Stimulated activated naive CD4-positive, alpha-beta T cell (primary cell): Measurements from ENCODE around the gene COA6.
"Not testable (repeated sequence)": the region's sequence is repeated elsewhere in the genome, so short reads cannot be mapped to it uniquely, and the experiment has no call there.

Experiments used
- DNase-seq, 6 experiments: peaks; one replicate each; lab custom pipeline; 2025; lab: John Stamatoyannopoulos, UW

COA6 gene

GRCh38 chr1:234369784-234370183 is 3.5 kb upstream of the COA6 start:
- DNase-seq = no peak

GRCh38 chr1:234371414-234371813 is 1.8 kb upstream of the COA6 start:
- no peak for DNase-seq

- no peak for DNase-seq
Measured at GRCh38 chr1:234372011-234372757, 1.1 kb upstream of the COA6 start.

- DNase-seq = no peak
Measured at GRCh38 chr1:234373959-234374254, 651 bp downstream of the COA6 start.

- no peak for DNase-seq
Measured at GRCh38 chr1:234375672-234376071, 2.4 kb downstream of the COA6 start.

GRCh38 chr1:234379591-234380109 is 6.4 kb downstream of the COA6 start:
- not testable (repeated sequence) for DNase-seq

GRCh38 chr1:234381699-234382555 is 8.7 kb downstream of the COA6 start:
- no peak for DNase-seq

- no peak for DNase-seq
Measured at GRCh38 chr1:234386122-234386521, 12.9 kb downstream of the COA6 start.

GRCh38 chr1:234388094-234388493 is 14.8 kb downstream of the COA6 start:
- no peak for DNase-seq

GRCh38 chr1:234393190-234393589 is 19.9 kb downstream of the COA6 start:
- peak in 3 of 6 experiments; percentile 36 to 64 (median 63) for DNase-seq

- no peak for DNase-seq
Measured at GRCh38 chr1:234395297-234395696, 22.0 kb downstream of the COA6 start.

GRCh38 chr1:234396092-234396491 is 22.8 kb downstream of the COA6 start:
- DNase-seq = no peak

- DNase-seq = peak in 1 of 6 experiments; percentile 7
Measured at GRCh38 chr1:234396871-234397270, 23.6 kb downstream of the COA6 start.

GRCh38 chr1:234397732-234398131 is 24.5 kb downstream of the COA6 start:
- no peak for DNase-seq

- peak in 1 of 6 experiments; percentile 12 for DNase-seq
Measured at GRCh38 chr1:234398849-234399381, 25.7 kb downstream of the COA6 start.

GRCh38 chr1:234399515-234399914 is 26.3 kb downstream of the COA6 start:
- DNase-seq = not testable (repeated sequence)

GRCh38 chr1:234400773-234401172 is 27.5 kb downstream of the COA6 start:
- peak in 3 of 6 experiments; percentile 15 to 31 (median 29) for DNase-seq

- peak in 1 of 6 experiments; percentile 19 for DNase-seq
Measured at GRCh38 chr1:234401658-234402057, 28.4 kb downstream of the COA6 start.

- no peak for DNase-seq
Measured at GRCh38 chr1:234402939-234403338, 29.7 kb downstream of the COA6 start.

- DNase-seq = peak in 3 of 6 experiments; percentile 6 to 58 (median 10)
Measured at GRCh38 chr1:234405676-234406075, 32.4 kb downstream of the COA6 start.

GRCh38 chr1:234406871-234407270 is 33.6 kb downstream of the COA6 start:
- no peak for DNase-seq

- DNase-seq = peak; percentile 36 to 86 (median 76)
Measured at GRCh38 chr1:234408757-234409156, 35.5 kb downstream of the COA6 start.

GRCh38 chr1:234409328-234409727 is 36.1 kb downstream of the COA6 start:
- peak in 4 of 6 experiments; percentile 6 to 84 (median 66) for DNase-seq
